H1 (cell line): Measurements from ENCODE around the gene ADRA2A. TPM values are rescaled to one million over a fixed set of nuclear protein-coding genes. Genes with fewer than 3 reads are reported as not detected.

Experiments
- CTCF ChIA-PET: fragments of 300-600 bp; sonication (Branson Sonifier 250); formaldehyde crosslinking; loops from one replicate; lab custom pipeline; 2021; ENCODE audit not compliant: partially characterized antibody; lab: Charles Lee
- POLR2A ChIA-PET: fragments of 300-600 bp; sonication (Branson Sonifier 250); formaldehyde crosslinking; loops from one replicate; lab custom pipeline; 2021; ENCODE audit warnings: inconsistent platforms; ENCODE audit not compliant: partially characterized antibody; lab: Charles Lee
- DNase-seq, 2 experiments: peaks; one replicate each; pipeline versions ENCODE4 v3.0.0 to v3.0.0-alpha.2; 2010 to 2022; ENCODE audit warnings: low spot score in 2 of 2, low read depth in 1 of 2, mixed read lengths in 1 of 2
- FAIRE-seq: peaks from 2 replicates; lab custom pipeline; 2011; peaks lifted over from hg19 to GRCh38; lab: Jason Lieb, UNC
- H2AFZ ChIP-seq: 2 replicates; pipeline ENCODE4 v1.8.1; 2012; ENCODE audit warnings: low read length, inconsistent platforms
- H2AK5ac ChIP-seq: 2 replicates; pipeline ENCODE4 v1.6.1; 2013; ENCODE audit warnings: low read depth, low read length
- H2BK120ac ChIP-seq: replicated peaks from 2 replicates; pipeline ENCODE3; 2013; ENCODE audit warnings: low read depth, low read length, inconsistent platforms
- H2BK12ac ChIP-seq: 2 replicates; pipeline ENCODE4 v1.6.1; 2013; ENCODE audit warnings: low read depth, low read length
- H2BK15ac ChIP-seq: 2 replicates; pipeline ENCODE4 v1.6.1; 2013; ENCODE audit warnings: low read length
- H2BK20ac ChIP-seq: 2 replicates; pipeline ENCODE4 v1.6.1; 2013; ENCODE audit warnings: low read length
- H2BK5ac ChIP-seq: 2 replicates; pipeline ENCODE4 v1.6.1; 2013; ENCODE audit warnings: low read depth, low read length
- H3K14ac ChIP-seq: 2 replicates; pipeline ENCODE4 v1.6.1; 2013; ENCODE audit warnings: inconsistent platforms; ENCODE audit not compliant: insufficient read length
- H3K18ac ChIP-seq: 2 replicates; pipeline ENCODE4 v1.6.1; 2013; ENCODE audit warnings: low read length; ENCODE audit errors: extremely low read depth
- H3K23ac ChIP-seq: 2 replicates; pipeline ENCODE4 v1.6.1; 2013; ENCODE audit warnings: inconsistent platforms; ENCODE audit not compliant: insufficient read length
- H3K23me2 ChIP-seq: 2 replicates; pipeline ENCODE4 v1.6.1; 2013; ENCODE audit warnings: low read depth, low read length
- H3K27ac ChIP-seq: 2 replicates; pipeline ENCODE4 v1.6.1; 2011; ENCODE audit warnings: low read depth, low read length, inconsistent platforms
- H3K27me3 ChIP-seq, 4 experiments: replicated peaks in 1 of 4; 1 replicate in 1 of 4; 2 replicates in 3 of 4; pipeline versions ENCODE4 v1.6.1 to v1.8.1; 2011 to 2013; ENCODE audit warnings: low read length in 3 of 4, mild to moderate bottlenecking in 3 of 4, inconsistent platforms in 2 of 4, mixed read lengths in 2 of 4, moderate library complexity in 1 of 4; ENCODE audit not compliant: control insufficient read depth in 3 of 4, insufficient read depth in 3 of 4; ENCODE audit errors: extremely low read depth in 1 of 4
- H3K36me3 ChIP-seq, 4 experiments: 2 replicates each; pipeline versions ENCODE4 v1.6.1 to v1.8.1; 2011 to 2013; ENCODE audit warnings: mild to moderate bottlenecking in 4 of 4, low read length in 3 of 4, moderate library complexity in 2 of 4, control low read depth in 1 of 4, inconsistent platforms in 1 of 4; ENCODE audit not compliant: insufficient read depth in 4 of 4, control insufficient read depth in 2 of 4
- H3K4ac ChIP-seq: replicated peaks from 2 replicates; pipeline ENCODE3; 2013; ENCODE audit warnings: low read length, low read depth, mixed read lengths, inconsistent platforms; ENCODE audit not compliant: insufficient read length
- H3K4me1 ChIP-seq, 4 experiments: replicated peaks in 1 of 4; 1 replicate in 1 of 4; 2 replicates in 3 of 4; pipeline versions ENCODE4 v1.6.1 to v1.8.1; 2011 to 2013; ENCODE audit warnings: low read length in 3 of 4, inconsistent platforms in 2 of 4, mixed read lengths in 1 of 4; ENCODE audit not compliant: insufficient read depth in 4 of 4, control insufficient read depth in 3 of 4
- H3K4me2 ChIP-seq, 2 experiments: 2 replicates each; pipeline versions ENCODE4 v1.6.1 to v1.8.1; 2011 to 2013; ENCODE audit warnings: low read depth in 2 of 2, low read length in 2 of 2, control low read depth in 1 of 2, inconsistent platforms in 1 of 2, mild to moderate bottlenecking in 1 of 2; ENCODE audit not compliant: insufficient read depth in 1 of 2
- H3K4me3 ChIP-seq, 4 experiments: fragments of 200-600, 300-600 bp in 1 of 4; sonication (generic), shearing (Covaris generic), sonication (Bioruptor Twin) in 1 of 4; 2 replicates each; pipeline versions ENCODE4 v1.5.1 to v1.8.1; 2011 to 2016; ENCODE audit warnings: low read length in 4 of 4, low read depth in 3 of 4, control low read depth in 2 of 4, inconsistent platforms in 2 of 4, mild to moderate bottlenecking in 2 of 4, mixed read lengths in 1 of 4, moderate library complexity in 1 of 4; ENCODE audit not compliant: insufficient read depth in 2 of 4; ENCODE audit errors: extremely low read depth in 1 of 4
- H3K56ac ChIP-seq: replicated peaks from 2 replicates; pipeline ENCODE3; 2013; ENCODE audit warnings: low read depth, mild to moderate bottlenecking, mixed read lengths, low read length, inconsistent platforms; ENCODE audit not compliant: insufficient read length
- H3K79me1 ChIP-seq: 2 replicates; pipeline ENCODE4 v1.6.1; 2013; ENCODE audit warnings: low read depth, low read length, control low read depth
- H3K79me2 ChIP-seq, 2 experiments: 2 replicates each; pipeline versions ENCODE4 v1.6.1 to v1.8.1; 2012 to 2013; ENCODE audit warnings: low read length in 2 of 2, mild to moderate bottlenecking in 2 of 2, inconsistent platforms in 1 of 2; ENCODE audit not compliant: insufficient read depth in 2 of 2, control insufficient read depth in 1 of 2
- H3K9ac ChIP-seq, 4 experiments: replicated peaks in 1 of 4; 1 replicate in 1 of 4; 2 replicates in 3 of 4; pipeline versions ENCODE4 v1.6.1 to v1.8.1; 2011 to 2013; ENCODE audit warnings: low read depth in 3 of 4, low read length in 3 of 4, control low read depth in 2 of 4, mild to moderate bottlenecking in 2 of 4, moderate library complexity in 2 of 4, inconsistent platforms in 1 of 4; ENCODE audit errors: extremely low read depth in 1 of 4
- H3K9me3 ChIP-seq, 2 experiments: 2 replicates each; pipeline versions ENCODE4 v1.6.1 to v1.8.1; 2012 to 2013; ENCODE audit warnings: mild to moderate bottlenecking in 2 of 2, moderate library complexity in 2 of 2, control low read depth in 1 of 2, inconsistent platforms in 1 of 2, low read depth in 1 of 2, low read length in 1 of 2, mixed read lengths in 1 of 2; ENCODE audit not compliant: insufficient read depth in 2 of 2
- H4K20me1 ChIP-seq, 2 experiments: replicated peaks in 1 of 2; 2 replicates each; pipeline versions ENCODE3 to v1.8.1; 2011 to 2013; ENCODE audit warnings: inconsistent platforms in 2 of 2, low read length in 2 of 2, mild to moderate bottlenecking in 1 of 2; ENCODE audit not compliant: insufficient read depth in 2 of 2, control insufficient read depth in 1 of 2
- H4K5ac ChIP-seq: 2 replicates; pipeline ENCODE4 v1.6.1; 2013; ENCODE audit warnings: low read length, low read depth, mixed read lengths, inconsistent platforms; ENCODE audit not compliant: insufficient read length
- H4K8ac ChIP-seq: 2 replicates; pipeline ENCODE4 v1.8.0; 2013; ENCODE audit warnings: mild to moderate bottlenecking, moderate library complexity, low read length, inconsistent platforms; ENCODE audit not compliant: insufficient read depth; ENCODE audit errors: extremely low read depth
- H4K91ac ChIP-seq: replicated peaks from 2 replicates; pipeline ENCODE3; 2013; ENCODE audit warnings: low read length, mixed read lengths, inconsistent platforms; ENCODE audit not compliant: insufficient read length
- ASH2L ChIP-seq: fragments of 200-600, 300-600 bp; sonication (generic); IDR thresholded peaks from one replicate; pipeline ENCODE4 v1.7.1; 2017; ENCODE audit warnings: low read length
- BCL11A ChIP-seq, 2 experiments: IDR thresholded peaks; one replicate each; pipeline ENCODE4 v1.6.1; 2011; ENCODE audit warnings: low read depth in 2 of 2, low read length in 2 of 2, mild to moderate bottlenecking in 2 of 2
- BRCA1 ChIP-seq: IDR thresholded peaks from 2 replicates; pipeline ENCODE4 v1.6.1; 2012; ENCODE audit warnings: low read depth, low read length, improper control_type of control experiment
- CHD1 ChIP-seq: IDR thresholded peaks from 2 replicates; pipeline ENCODE4 v1.6.1; 2012; ENCODE audit warnings: low read depth, low read length, improper control_type of control experiment
- CHD2 ChIP-seq: IDR thresholded peaks from 2 replicates; pipeline ENCODE4 v1.6.1; 2012; ENCODE audit warnings: low read length, improper control_type of control experiment
- EZH2 ChIP-seq: fragments of 200-600 bp; sonication (generic); IDR thresholded peaks from 2 replicates; pipeline ENCODE4 v1.7.1; 2012; ENCODE audit warnings: low read depth, mild to moderate bottlenecking, moderate library complexity, low read length, inconsistent platforms; ENCODE audit not compliant: severe bottlenecking
- GTF2F1 ChIP-seq: IDR thresholded peaks from 2 replicates; pipeline ENCODE4 v1.6.1; 2012; ENCODE audit warnings: low read depth, low read length, improper control_type of control experiment, borderline replicate concordance
- KDM5A ChIP-seq: fragments of 200-600 bp; IDR thresholded peaks from 2 replicates; pipeline ENCODE4 v1.7.1; 2012; ENCODE audit warnings: mild to moderate bottlenecking, low read length, inconsistent platforms, mixed read lengths
- RXRA ChIP-seq: IDR thresholded peaks from 2 replicates; pipeline ENCODE4 v1.6.1; 2011; ENCODE audit warnings: low read depth, mild to moderate bottlenecking, low read length, moderate library complexity; ENCODE audit not compliant: insufficient read depth
- SAP30 ChIP-seq: fragments of 300-600 bp; sonication (generic); IDR thresholded peaks from 2 replicates; pipeline ENCODE4 v1.7.1; 2012; ENCODE audit warnings: low read length, moderate library complexity, mild to moderate bottlenecking, inconsistent platforms; ENCODE audit not compliant: insufficient read depth, insufficient replicate concordance
- WGBS, 2 experiments: shearing (Covaris generic) in 1 of 2; methylation state at CpG; one replicate each; pipeline versions ENCODE4 v1.1.6 to v1.1.7; 2013 to 2015; ENCODE audit warnings: low lambda C conversion rate in 2 of 2, mixed read lengths in 2 of 2, inconsistent platforms in 1 of 2, low coverage in 1 of 2, missing lambda C conversion rate in 1 of 2; ENCODE audit not compliant: insufficient replicate concordance in 2 of 2, insufficient coverage in 1 of 2, insufficient read length in 1 of 2; ENCODE audit errors: extremely low coverage in 1 of 2, missing lambda C conversion rate in 1 of 2; 5-methylcytosine and 5-hydroxymethylcytosine counted together
- polyA plus RNA-seq, 7 experiments: library from polyadenylated mRNA; depleted of rRNA in 3 of 7; stranded (reverse) in 5 of 7; unstranded in 2 of 7; fragments of >200 nt in 5 of 7; fragments of 200-250 nt in 2 of 7; gene quantifications; 1 replicate in 5 of 7; 2 replicates in 1 of 7; 4 replicates in 1 of 7; pipeline versions ENCODE4 v1.2.1 to v1.2.3, GENCODE V29; 2011 to 2013; ENCODE audit warnings: missing spikeins in 2 of 7, mixed read lengths in 2 of 7
- total RNA-seq: library from RNA; stranded (reverse); fragmentation: NEBNext Ultra II Directional; extraction: Animal tissue kit (Norgen Biotek cat#: 25700); gene quantifications from 2 replicates; pipeline ENCODE4 v1.2.1, GENCODE V29; 2021
- TF ChIP-seq, protein P1 (sequence below), 3 experiments: IDR thresholded peaks; 1 replicate in 2 of 3; 2 replicates in 1 of 3; pipeline versions ENCODE4 v1.5.1 to v1.6.1; 2011; ENCODE audit warnings: low read length in 3 of 3, mild to moderate bottlenecking in 3 of 3, inconsistent platforms in 2 of 3, low read depth in 1 of 3, moderate library complexity in 1 of 3; ENCODE audit not compliant: insufficient read depth in 1 of 3; ENCODE audit errors: control extremely low read depth in 1 of 3

Gene ADRA2A
- total and polyA plus RNA-seq, 2 of the 8 experiments (the other 6 are each of a cell fraction or from before 2014, with no cell fraction given) = 5.9 to 6.2 TPM

DNA sequence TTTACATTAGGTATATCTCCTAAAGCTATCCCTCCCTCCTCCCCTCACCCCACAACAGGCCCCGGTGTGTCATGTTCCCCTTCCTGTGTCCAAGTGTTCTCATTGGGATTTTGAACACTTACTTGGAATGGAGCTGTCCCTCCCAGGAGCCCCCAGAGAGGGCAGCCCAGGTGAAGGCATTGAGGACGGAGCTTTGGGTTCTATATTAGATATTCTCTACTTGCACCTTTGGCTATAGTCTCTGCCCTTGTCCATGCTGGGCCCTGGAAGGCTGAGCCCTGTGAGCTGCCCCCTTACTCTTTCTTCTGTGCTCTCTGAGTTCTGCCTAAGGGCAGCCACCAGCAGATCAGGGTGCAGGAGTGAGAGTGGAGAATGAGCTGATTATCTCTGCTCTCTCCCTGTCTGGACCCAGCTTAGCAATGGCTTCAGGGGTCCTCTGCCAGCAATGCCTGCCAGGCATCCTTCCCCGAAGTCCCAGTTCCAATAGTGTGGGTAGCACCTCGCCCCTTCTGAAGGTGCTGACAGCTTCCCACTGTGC, 11.2 kb downstream of the ADRA2A start:
- Histone ChIP-seq H4K5ac (no peak overlapping the region), H3K79me2 (no peaks in the 10 kb centered on the region), H3K4me3 (no peak overlapping the region), H2BK12ac (no peak overlapping the region), H2AK5ac (no peak overlapping the region), H3K36me3 (no peaks in the 10 kb centered on the region), H2BK20ac (no peak overlapping the region), H2BK120ac (no peak overlapping the region), H4K8ac (no peak overlapping the region), H3K27ac (no peak overlapping the region), H2BK5ac (no peak overlapping the region), H3K4ac (no peak overlapping the region), H3K18ac (no peak overlapping the region), H3K23me2 (no peaks in the 10 kb centered on the region), H3K9ac (no peak overlapping the region), H3K23ac (no peak overlapping the region), H3K4me1 (peaks cover 0 to 1% (median under 1%) of the 10 kb centered on the region in 4 experiments; a peak in 1 of 7 replicates), H4K20me1 (no peaks in the 10 kb centered on the region), H3K14ac (no peak overlapping the region), H4K91ac (no peak overlapping the region), H3K9me3 (no peaks in the 10 kb centered on the region), H3K56ac (no peak overlapping the region), H3K4me2 (no peak overlapping the region), H3K79me1 (no peaks in the 10 kb centered on the region), H3K27me3 (no peaks in the 10 kb centered on the region; a peak in 1 of 7 replicates), H2BK15ac (no peak overlapping the region), H2AFZ (no peak overlapping the region)
- DNase-seq = no peak
- no peak for FAIRE-seq
- 94% methylated on average over 4 of the region's 4 CpGs; no CpG with 5 or more reads in 1 of the 2 experiments for WGBS, 2 experiments
- ChIA-PET POLR2A (interaction anchor here (1.0 kb wide), 1 partner anchor 10 kb away, joined by 6 read pairs; no protein-coding TSS in a partner anchor), CTCF (interaction anchor here (0.9 to 4.7 kb wide), 6 partner anchors 8 to 123 kb away, joined by 3 to 30 read pairs (median 4); partner anchors contain the start of gene ADRA2A)
- TF ChIP-seq SAP30 (no peak), ASH2L (no peak), CHD2 (no peak), GTF2F1 (no peak), CHD1 (no peak), BCL11A (IDR thresholded peaks at IDR 0.05; ENCODE audit: low read depth in 2 of 2, low read length in 2 of 2) (no peak), BRCA1 (no peak), EZH2 (no peak), RXRA (no peak), KDM5A (no peak)
- TF ChIP-seq, protein P1, sequence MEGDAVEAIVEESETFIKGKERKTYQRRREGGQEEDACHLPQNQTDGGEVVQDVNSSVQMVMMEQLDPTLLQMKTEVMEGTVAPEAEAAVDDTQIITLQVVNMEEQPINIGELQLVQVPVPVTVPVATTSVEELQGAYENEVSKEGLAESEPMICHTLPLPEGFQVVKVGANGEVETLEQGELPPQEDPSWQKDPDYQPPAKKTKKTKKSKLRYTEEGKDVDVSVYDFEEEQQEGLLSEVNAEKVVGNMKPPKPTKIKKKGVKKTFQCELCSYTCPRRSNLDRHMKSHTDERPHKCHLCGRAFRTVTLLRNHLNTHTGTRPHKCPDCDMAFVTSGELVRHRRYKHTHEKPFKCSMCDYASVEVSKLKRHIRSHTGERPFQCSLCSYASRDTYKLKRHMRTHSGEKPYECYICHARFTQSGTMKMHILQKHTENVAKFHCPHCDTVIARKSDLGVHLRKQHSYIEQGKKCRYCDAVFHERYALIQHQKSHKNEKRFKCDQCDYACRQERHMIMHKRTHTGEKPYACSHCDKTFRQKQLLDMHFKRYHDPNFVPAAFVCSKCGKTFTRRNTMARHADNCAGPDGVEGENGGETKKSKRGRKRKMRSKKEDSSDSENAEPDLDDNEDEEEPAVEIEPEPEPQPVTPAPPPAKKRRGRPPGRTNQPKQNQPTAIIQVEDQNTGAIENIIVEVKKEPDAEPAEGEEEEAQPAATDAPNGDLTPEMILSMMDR (IDR thresholded peaks at IDR 0.05; ENCODE audit: control extremely low read depth in 1 of 3, insufficient read depth in 1 of 3, low read depth in 1 of 3, low read length in 3 of 3) = no peak
